ENCODE measurements around the gene METTL24. TPM values are rescaled to one million over a fixed set of nuclear protein-coding genes. Genes with fewer than 3 reads are reported as not detected.
"Not testable (repeated sequence)": the region's sequence is repeated elsewhere in the genome, so short reads cannot be mapped to it uniquely, and the experiment has no call there.

The METTL24 gene
- total RNA-seq, 1 experiment from 2014 or later = 0.61 TPM

DNA sequence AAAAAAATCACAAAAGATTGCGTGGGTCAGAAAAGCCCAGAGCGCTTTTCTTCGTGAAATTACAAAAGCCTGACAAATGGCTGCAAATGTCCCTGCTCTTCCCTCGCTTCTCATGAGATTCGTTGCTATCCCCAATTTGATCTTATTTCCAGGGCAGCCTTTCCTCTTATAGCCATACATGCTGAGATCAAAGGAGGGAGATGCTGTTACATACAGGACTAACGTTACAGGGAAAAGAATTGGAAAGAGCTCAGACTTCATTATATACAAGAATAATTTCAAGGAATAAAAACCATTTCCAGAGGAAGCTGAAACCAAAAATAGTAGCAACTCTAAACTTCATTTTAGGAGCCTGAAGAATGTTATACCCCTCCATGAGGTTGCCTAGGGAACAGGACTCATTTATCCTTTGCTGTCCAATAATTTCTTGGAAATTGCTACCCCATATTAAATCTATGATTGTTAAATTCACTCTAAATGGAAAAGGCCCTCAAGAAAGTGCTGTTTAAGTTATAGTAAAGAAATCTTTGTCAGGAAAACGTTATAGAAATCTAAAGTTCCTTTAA, 81.0 kb downstream of the METTL24 start:
- Histone ChIP-seq H3K23me2 (ENCODE audit: insufficient read length, low read depth, low read length, poor library complexity, severe bottlenecking) (no peaks in the 10 kb centered on the region), H4K5ac (ENCODE audit: insufficient read length, low read depth, low read length) (no peak overlapping the region), H2AFZ (ENCODE audit: low read length) (no peak overlapping the region), H3K14ac (ENCODE audit: insufficient read depth, low read length) (no peak overlapping the region), H2BK12ac (ENCODE audit: insufficient read length, low read depth, low read length) (no peak overlapping the region), H3K4me2 (ENCODE audit: insufficient read depth, insufficient read length, low read length) (no peak overlapping the region), H3K79me1 (ENCODE audit: insufficient read depth, low read depth, low read length, poor library complexity, severe bottlenecking) (no peaks in the 10 kb centered on the region), H3K4me1 (ENCODE audit: insufficient read depth, low read length) (no peaks in the 10 kb centered on the region), H3K9me3 (ENCODE audit: control insufficient read depth, low read depth, low read length) (no peaks in the 10 kb centered on the region), H2BK20ac (ENCODE audit: low read depth, low read length, poor library complexity, severe bottlenecking) (no peak overlapping the region), H2AK5ac (ENCODE audit: insufficient read length, low read length) (no peak overlapping the region), H2BK5ac (ENCODE audit: insufficient read length, low read length) (no peak overlapping the region), H3K27me3 (ENCODE audit: insufficient read depth, low read length) (no peaks in the 10 kb centered on the region), H3K27ac (ENCODE audit: insufficient read length, low read depth, low read length) (no peak overlapping the region), H4K20me1 (ENCODE audit: control insufficient read depth, insufficient read depth, insufficient read length) (no peaks in the 10 kb centered on the region), H3K9ac (ENCODE audit: extremely low read depth, insufficient read length, low read length) (no peak overlapping the region), H2BK15ac (ENCODE audit: low read depth, low read length) (no peak overlapping the region), H4K8ac (replicated peaks; ENCODE audit: insufficient read length, low read depth, low read length) (no peak overlapping the region), H3K56ac (ENCODE audit: insufficient read length, low read depth, low read length) (no peak overlapping the region), H3K4ac (ENCODE audit: low read depth, low read length) (no peak overlapping the region), H3K79me2 (ENCODE audit: insufficient read depth, low read length) (no peaks in the 10 kb centered on the region), H2BK120ac (ENCODE audit: low read depth, low read length, poor library complexity, severe bottlenecking) (no peak overlapping the region), H3K23ac (ENCODE audit: insufficient read length, low read depth, low read length) (no peak overlapping the region), H3T11ph (ENCODE audit: low read length) (no peak overlapping the region), H4K91ac (ENCODE audit: insufficient read length, low read depth, low read length) (no peak overlapping the region), H3K18ac (ENCODE audit: insufficient read length, low read depth, low read length) (no peak overlapping the region)
- no CpG with 5 or more reads among the region's 7 CpGs for WGBS (ENCODE audit: extremely low coverage, insufficient read length, low lambda C conversion rate)
- DNase-seq = no peak
- H3K27ac Mint-ChIP-seq = no peak overlapping the region
- TF ChIP-seq, protein P1, sequence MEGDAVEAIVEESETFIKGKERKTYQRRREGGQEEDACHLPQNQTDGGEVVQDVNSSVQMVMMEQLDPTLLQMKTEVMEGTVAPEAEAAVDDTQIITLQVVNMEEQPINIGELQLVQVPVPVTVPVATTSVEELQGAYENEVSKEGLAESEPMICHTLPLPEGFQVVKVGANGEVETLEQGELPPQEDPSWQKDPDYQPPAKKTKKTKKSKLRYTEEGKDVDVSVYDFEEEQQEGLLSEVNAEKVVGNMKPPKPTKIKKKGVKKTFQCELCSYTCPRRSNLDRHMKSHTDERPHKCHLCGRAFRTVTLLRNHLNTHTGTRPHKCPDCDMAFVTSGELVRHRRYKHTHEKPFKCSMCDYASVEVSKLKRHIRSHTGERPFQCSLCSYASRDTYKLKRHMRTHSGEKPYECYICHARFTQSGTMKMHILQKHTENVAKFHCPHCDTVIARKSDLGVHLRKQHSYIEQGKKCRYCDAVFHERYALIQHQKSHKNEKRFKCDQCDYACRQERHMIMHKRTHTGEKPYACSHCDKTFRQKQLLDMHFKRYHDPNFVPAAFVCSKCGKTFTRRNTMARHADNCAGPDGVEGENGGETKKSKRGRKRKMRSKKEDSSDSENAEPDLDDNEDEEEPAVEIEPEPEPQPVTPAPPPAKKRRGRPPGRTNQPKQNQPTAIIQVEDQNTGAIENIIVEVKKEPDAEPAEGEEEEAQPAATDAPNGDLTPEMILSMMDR (conservative IDR thresholded peaks at IDR 0.05) = no peak
- no peaks in the 10 kb centered on the region for H3K27me3 Mint-ChIP-seq (ENCODE audit: low read depth)
- H3K4me3 Mint-ChIP-seq = no peak overlapping the region
- H3K4me1 Mint-ChIP-seq = peaks cover 20 to 34% of the 10 kb centered on the region in 2 experiments
- H3K9me3 Mint-ChIP-seq = peaks cover 0 to 7% of the 10 kb centered on the region in 2 experiments; a peak in 1 of 5 replicates
- H3K36me3 Mint-ChIP-seq (ENCODE audit: insufficient read depth in 1 of 3, low read depth in 3 of 3) = peaks cover 0 to 4% (median 0%) of the 10 kb centered on the region in 3 experiments; a peak in 3 of 7 replicates

DNA sequence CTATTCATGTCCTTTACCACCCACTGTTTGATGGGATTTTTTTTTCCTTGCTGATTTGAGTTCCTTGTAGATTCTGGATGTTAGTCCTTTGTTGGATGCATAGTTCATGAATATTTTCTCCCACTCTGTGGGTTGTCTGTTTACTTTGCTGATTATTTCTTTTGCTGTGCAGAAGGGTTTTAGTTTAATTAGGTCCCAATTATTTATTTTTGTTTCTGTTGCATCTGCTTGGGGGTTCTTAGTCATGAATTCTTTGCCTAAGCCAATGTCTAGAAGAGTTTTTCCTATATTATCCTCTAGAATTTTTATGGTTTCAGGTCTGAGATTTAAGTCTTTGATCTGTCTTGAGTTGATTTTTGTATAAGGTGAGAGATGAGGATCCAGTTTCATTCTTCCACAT, 85.4 kb downstream of the METTL24 start:
- H3K23me2 ChIP-seq (ENCODE audit: insufficient read length, low read depth, low read length, poor library complexity, severe bottlenecking); H2BK5ac ChIP-seq (ENCODE audit: insufficient read length, low read length); H3K4ac ChIP-seq (ENCODE audit: low read depth, low read length); H3K36me3 Mint-ChIP-seq (ENCODE audit: insufficient read depth in 1 of 3, low read depth in 3 of 3); H2BK12ac ChIP-seq (ENCODE audit: insufficient read length, low read depth, low read length); H4K5ac ChIP-seq (ENCODE audit: insufficient read length, low read depth, low read length); H3K18ac ChIP-seq (ENCODE audit: insufficient read length, low read depth, low read length); H4K8ac ChIP-seq (replicated peaks; ENCODE audit: insufficient read length, low read depth, low read length); H2BK20ac ChIP-seq (ENCODE audit: low read depth, low read length, poor library complexity, severe bottlenecking); H3K79me2 ChIP-seq (ENCODE audit: insufficient read depth, low read length); H3K9me3 ChIP-seq (ENCODE audit: control insufficient read depth, low read depth, low read length); DNase-seq; H3K4me3 Mint-ChIP-seq; H3K27me3 ChIP-seq (ENCODE audit: insufficient read depth, low read length); H3K4me1 ChIP-seq (ENCODE audit: insufficient read depth, low read length); H3K14ac ChIP-seq (ENCODE audit: insufficient read depth, low read length); H3K27me3 Mint-ChIP-seq (ENCODE audit: low read depth); H4K20me1 ChIP-seq (ENCODE audit: control insufficient read depth, insufficient read depth, insufficient read length); H3K9me3 Mint-ChIP-seq; H2AFZ ChIP-seq (ENCODE audit: low read length); H3K4me2 ChIP-seq (ENCODE audit: insufficient read depth, insufficient read length, low read length); H2AK5ac ChIP-seq (ENCODE audit: insufficient read length, low read length); H3K56ac ChIP-seq (ENCODE audit: insufficient read length, low read depth, low read length); H3K23ac ChIP-seq (ENCODE audit: insufficient read length, low read depth, low read length); H2BK120ac ChIP-seq (ENCODE audit: low read depth, low read length, poor library complexity, severe bottlenecking); H3K9ac ChIP-seq (ENCODE audit: extremely low read depth, insufficient read length, low read length); H2BK15ac ChIP-seq (ENCODE audit: low read depth, low read length); H3K79me1 ChIP-seq (ENCODE audit: insufficient read depth, low read depth, low read length, poor library complexity, severe bottlenecking); H4K91ac ChIP-seq (ENCODE audit: insufficient read length, low read depth, low read length); H3T11ph ChIP-seq (ENCODE audit: low read length); H3K27ac ChIP-seq (ENCODE audit: insufficient read length, low read depth, low read length): not testable (repeated sequence)
- H3K27ac Mint-ChIP-seq = 0 out of 7 replicates have a peak overlapping the region, but pooled peaks of 1 of the 3 experiments have one; percentile 30
- peaks cover 35 to 51% of the 10 kb centered on the region in 2 experiments for H3K4me1 Mint-ChIP-seq

Data from H9 (cell line).